GM19239 (cell line): Measurements from ENCODE around the gene EXD3.
"Not testable (repeated sequence)": the region's sequence is repeated elsewhere in the genome, so short reads cannot be mapped to it uniquely, and the experiment has no call there.

Experiments used
- DNase-seq: peaks from one replicate; pipeline ENCODE4 v3.0.0; 2011; ENCODE audit warnings: low spot score; ENCODE audit not compliant: insufficient read length
- FAIRE-seq: peaks from 2 replicates; lab custom pipeline; 2011; peaks lifted over from hg19 to GRCh38; lab: Jason Lieb, UNC

Gene EXD3

DNA sequence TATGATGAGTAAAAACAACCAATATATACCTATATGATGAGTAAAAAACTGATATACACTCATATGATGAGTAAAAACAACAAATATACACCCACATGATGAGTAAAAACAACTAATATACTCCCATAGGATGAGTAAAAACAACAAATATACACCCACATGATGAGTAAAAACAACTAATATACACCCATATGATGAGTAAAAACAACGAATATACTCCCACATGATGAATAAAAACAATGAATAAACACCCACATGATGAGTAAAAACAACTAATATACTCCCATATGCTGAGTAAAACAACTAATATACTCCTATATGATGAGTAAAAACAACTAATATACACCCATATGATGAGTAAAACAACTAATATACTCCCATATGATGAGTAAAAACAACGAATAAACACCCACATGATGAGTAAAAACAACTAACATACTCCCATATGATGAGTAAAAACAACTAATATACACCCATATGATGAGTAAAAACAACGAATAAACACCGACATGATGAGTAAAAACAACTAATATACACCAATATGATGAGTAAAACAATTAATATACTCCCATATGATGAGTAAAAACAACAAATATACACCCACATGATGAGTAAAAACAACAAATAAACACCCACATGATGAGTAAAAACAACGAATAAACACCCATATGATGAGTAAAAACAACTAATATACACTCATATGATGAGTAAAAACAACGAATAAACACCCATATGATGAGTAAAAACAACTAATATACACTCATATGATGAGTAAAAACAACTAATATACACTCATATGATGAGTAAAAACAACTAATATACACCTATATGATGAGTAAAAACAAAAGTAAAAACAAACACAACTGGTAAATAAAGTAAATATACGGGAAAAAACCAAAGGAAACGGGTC, 95.1 kb downstream of the EXD3 start:
- peak; percentile 84 for FAIRE-seq
- DNase-seq: not testable (repeated sequence)

GRCh38 chr9:137326445-137327065, 96.4 kb downstream of the EXD3 start:
- FAIRE-seq (no peak), DNase-seq (peak; percentile 19)

- DNase-seq (no peak), FAIRE-seq (no peak)
Observed at GRCh38 chr9:137325799-137326198, 97.2 kb downstream of the EXD3 start.

DNA sequence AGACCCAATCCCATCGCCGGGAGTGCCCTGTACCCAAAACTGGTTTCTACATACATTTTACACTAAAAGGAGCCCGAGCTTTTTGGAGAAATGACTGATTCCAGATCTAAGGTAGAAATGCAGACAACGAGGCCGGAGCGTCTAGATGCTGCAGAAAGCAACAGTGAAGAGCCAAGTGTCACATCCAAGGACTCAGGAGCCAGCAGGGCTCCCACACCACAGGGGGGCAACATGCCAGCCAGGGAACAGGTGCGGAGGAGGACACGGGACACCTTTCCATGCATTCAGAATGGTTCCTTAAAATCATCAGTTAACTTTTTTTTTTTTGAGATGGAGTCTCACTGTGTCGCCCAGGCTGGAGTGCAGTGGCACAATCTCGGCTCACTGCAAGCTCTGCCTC, 97.8 kb downstream of the EXD3 start:
- DNase-seq (no peak), FAIRE-seq (no peak)

- no peak for FAIRE-seq
- DNase-seq: no peak
Observed at GRCh38 chr9:137323531-137324331, 99.2 kb downstream of the EXD3 start.

- FAIRE-seq (no peak), DNase-seq (no peak)
Observed at GRCh38 chr9:137321726-137322361, 101.1 kb downstream of the EXD3 start.

DNA sequence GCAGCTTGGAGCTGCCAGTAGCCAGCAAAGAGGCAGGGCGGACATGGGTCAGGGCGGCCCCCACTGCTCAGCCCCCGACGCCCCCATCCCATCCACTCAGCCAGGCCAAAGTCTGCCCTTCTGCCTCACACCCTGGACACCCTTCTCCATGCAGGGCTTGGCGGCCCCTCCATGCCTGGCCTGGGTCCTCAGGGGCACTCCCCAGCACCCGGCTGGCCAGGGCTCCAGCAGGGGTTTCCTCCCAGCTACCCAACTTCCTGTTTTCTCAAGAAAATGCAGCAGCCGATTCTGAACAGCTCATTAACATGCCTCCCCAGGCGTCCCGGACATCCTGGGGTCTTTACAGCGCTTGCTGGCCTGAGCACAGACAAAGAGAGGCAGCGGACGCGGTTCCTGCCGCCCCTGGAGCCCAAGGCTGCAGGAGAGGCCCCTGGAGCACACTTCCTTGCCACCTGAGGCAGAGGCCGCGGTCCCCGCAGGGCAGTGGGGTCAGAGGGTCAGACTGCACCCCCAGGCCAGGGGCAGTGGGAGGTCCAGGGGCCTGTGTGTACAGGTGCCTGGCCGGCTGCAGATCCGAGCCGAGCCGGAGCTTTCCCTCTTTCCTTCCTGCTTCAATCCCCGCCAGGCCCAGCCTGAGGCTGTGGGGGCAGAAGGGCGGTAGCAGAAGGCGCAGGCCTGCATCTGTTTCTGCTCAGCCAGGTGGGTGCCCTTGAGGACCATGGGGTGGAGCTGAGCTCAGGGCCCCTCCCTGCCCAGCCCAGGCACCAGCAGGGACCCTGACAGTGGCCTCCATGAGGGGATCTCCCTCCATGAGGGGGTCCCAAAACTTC, 102.2 kb downstream of the EXD3 start:
- FAIRE-seq (no peak), DNase-seq (peak; percentile 63)

DNA sequence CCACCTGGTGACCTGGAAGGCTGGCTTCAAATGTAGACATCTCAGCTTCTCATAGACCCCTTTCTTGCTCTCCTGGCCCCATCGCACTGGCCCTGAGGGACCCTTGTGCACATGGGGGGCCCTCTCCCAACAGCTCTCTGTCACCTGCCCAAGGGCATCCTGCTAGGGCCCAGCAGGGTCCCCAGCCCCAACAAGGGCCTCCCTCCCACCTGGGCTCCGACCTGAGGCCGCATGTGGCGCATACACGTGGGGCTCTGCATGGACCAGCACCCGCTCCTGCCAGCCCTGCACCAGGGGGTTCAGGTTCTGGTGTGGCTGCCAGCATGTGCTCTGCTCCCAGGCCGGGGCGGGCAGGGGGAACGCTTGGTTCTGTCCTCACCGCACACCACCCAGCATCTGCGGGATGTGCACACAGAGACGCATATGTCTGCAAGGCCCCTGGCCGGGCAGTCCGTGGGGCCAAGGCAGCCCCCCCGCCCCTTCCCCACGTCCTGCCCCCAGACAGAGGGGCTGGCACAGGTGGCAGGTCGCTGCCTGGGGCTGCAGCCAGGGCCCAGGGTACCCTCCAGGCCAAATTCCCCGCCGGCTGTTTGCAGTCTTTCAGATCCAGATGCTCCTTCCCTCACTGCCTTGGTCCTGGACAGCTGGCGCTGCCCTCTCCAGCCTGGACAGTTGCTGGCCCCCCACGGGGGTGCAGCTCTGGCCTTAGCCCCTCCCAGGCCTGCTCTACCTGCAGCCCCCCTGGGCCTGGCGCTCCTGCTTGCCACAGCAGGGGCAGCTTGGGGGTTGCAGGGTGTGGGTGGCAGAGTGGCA, 103.0 kb downstream of the EXD3 start:
- FAIRE-seq (no peak), DNase-seq (no peak)

GRCh38 chr9:137319011-137319738, 103.8 kb downstream of the EXD3 start:
- DNase-seq (no peak), FAIRE-seq (no peak)

DNA sequence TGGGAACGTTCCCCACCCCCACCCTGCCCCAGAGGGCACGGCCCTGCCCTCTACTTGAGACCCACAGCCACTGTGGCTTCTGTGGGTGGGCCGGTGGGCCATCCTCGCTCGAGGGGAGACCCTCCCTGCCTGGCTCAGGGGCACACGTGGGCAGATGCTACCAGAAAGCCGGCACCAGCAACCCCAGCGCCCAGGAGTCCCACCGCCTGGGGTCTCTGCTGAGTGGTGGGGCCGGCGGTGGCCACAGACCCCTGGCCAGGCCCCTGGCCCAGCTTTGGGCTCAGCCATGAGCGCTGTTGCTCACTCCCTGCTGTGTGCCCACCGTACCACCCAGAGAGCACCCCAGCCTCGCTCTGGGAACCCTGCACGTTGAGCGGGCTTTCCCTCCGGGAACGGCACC, 104.4 kb downstream of the EXD3 start:
- FAIRE-seq: no peak
- DNase-seq: no peak

DNA sequence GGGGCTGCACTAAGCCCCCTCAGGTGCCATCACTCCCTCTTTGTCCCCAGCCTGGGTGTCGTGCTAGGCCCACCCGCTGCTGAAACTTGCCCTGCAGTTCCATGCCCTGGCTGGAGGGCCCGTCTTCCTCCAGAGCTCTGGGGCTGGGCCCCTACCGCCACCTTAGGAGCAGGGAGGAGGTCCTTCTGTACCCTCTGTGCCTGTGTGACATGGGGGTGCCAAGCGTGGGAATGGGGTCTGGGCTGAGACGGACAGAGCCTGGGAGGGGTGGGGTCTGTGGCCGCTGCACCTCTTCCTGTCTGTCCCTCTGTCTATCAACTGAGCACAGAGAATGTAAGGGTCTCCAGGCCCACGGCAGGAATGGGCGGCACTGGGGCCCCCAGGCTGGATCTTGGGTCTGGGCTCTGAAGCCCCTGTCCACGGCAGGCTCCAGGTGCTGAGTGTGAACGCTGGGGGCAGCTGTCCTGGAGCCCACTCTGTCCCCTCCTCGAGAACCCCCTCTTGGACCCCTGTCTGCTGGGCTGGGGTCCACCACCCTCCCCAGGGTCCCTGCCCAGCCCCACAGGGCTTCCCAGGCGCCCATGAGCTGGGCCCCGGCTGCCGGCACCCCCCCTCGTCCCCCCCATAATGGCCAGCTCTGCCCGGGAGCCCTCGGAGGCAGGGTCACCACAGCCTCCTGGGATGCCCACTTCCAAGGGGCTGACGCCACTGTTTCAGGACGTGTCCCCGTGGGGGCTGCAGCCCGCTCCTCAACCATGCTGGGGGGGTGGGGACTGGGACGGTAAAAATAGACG, 105.0 kb downstream of the EXD3 start:
- no peak for DNase-seq
- no peak for FAIRE-seq

DNA sequence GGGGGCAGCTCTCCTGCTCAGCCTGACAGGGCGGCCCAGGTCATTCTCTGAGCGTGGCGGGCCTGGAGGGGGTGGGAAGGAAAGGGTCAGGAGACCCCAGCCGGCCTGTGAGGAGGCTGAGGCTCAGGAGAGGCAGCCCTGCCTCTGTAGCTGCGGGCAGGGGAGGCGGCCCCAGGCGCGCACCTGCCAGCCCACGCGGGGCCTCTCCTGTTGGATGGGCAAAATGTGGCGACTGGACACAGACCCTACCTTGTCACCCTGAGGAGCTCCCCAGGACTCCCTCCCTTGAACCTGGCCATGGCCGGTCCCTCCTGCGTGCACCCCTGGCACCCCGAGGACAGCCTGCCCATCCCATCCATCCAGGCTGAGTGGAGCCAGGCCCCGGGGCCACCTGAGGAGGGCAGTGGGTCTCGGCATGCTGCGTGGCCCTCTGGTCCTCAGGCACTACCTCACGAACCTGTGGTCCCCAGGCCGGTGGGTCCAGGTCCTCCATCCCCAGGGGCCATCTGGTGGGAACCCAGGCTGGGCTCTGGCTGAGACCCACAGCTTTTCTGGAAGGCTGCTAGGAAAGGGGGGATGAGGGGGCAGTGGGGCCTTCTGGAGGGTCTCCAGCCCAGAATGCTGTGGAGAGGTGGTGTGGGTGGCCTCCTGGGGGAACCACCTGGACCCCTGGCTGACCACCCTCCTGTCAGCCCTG, 105.8 kb downstream of the EXD3 start:
- FAIRE-seq (no peak), DNase-seq (no peak)

- FAIRE-seq (no peak), DNase-seq (peak; percentile 84)
Observed at GRCh38 chr9:137316012-137316981, 106.7 kb downstream of the EXD3 start.

DNA sequence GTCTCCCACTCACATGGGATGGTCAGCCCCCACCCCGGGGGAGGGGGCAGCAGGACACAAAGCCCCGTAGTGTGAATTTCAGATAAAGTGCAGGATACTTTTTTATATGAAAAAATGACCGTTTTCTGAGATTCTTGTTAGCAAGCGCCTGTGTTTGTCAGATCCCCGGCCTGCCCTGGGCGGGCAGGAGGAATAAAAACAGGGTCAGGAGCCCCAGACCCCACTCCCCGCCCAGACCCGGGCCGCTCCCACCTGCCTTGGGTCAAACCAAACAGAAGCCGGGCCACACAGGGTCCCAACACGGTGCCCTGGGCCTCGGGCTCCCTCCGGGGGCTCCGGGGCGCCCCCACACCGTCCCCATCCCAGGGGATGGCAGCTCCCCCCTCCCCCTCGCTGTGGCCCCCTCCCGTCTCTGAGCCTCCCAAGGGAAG, 107.4 kb downstream of the EXD3 start:
- FAIRE-seq: no peak
- no peak for DNase-seq
